Neural crest cell (in vitro differentiated cells): ENCODE data around the gene ARHGAP30. TPM values are rescaled to one million over a fixed set of nuclear protein-coding genes. Genes with fewer than 3 reads are reported as not detected.
A peak's percentile ranks its signal among the peaks of the same experiment; 100 is the strongest.

Experiments
- DNase-seq: peaks from one replicate; pipeline ENCODE4 v3.0.0; 2021; ENCODE audit warnings: low read depth, mixed read lengths, low spot score
- H3K27ac Mint-ChIP-seq: one replicate; pipeline ENCODE4 v1.8.0; 2021; ENCODE audit warnings: mild to moderate bottlenecking, mixed read lengths; ENCODE audit not compliant: unreplicated experiment
- H3K27me3 Mint-ChIP-seq: 2 replicates; pipeline ENCODE4 v1.8.0; 2021; ENCODE audit warnings: low read depth, mild to moderate bottlenecking, mixed read lengths
- H3K36me3 Mint-ChIP-seq: 2 replicates; pipeline ENCODE4 v1.8.0; 2021; ENCODE audit warnings: low read depth, mild to moderate bottlenecking, mixed read lengths
- H3K4me1 Mint-ChIP-seq: 2 replicates; pipeline ENCODE4 v1.8.0; 2021; ENCODE audit warnings: mixed read lengths
- H3K4me3 Mint-ChIP-seq: one replicate; pipeline ENCODE4 v1.8.0; 2021; ENCODE audit warnings: mild to moderate bottlenecking, mixed read lengths
- H3K9me3 Mint-ChIP-seq: 2 replicates; pipeline ENCODE4 v1.8.0; 2021; ENCODE audit warnings: mixed read lengths
- total RNA-seq: library from RNA; stranded (reverse); gene quantifications from 2 replicates; pipeline ENCODE4 v1.2.1, GENCODE V29; 2021
- TF ChIP-seq, protein P1 (sequence below): fragments of 200-600 bp; sonication (generic); conservative IDR thresholded peaks from 2 replicates; pipeline ENCODE4 v1.5.0; 2021; ENCODE audit warnings: antibody characterized with exemption, mild to moderate bottlenecking

Gene ARHGAP30
- total RNA-seq, 1 donor from 2014 or later: not detected

- DNase-seq: no peak
- Mint-ChIP-seq H3K4me3 (no peak overlapping the region), H3K4me1 (no peaks in the 10 kb centered on the region), H3K9me3 (no peaks in the 10 kb centered on the region), H3K27ac (no peak overlapping the region), H3K27me3 (no peaks in the 10 kb centered on the region), H3K36me3 (no peaks in the 10 kb centered on the region)
- TF ChIP-seq, protein P1, sequence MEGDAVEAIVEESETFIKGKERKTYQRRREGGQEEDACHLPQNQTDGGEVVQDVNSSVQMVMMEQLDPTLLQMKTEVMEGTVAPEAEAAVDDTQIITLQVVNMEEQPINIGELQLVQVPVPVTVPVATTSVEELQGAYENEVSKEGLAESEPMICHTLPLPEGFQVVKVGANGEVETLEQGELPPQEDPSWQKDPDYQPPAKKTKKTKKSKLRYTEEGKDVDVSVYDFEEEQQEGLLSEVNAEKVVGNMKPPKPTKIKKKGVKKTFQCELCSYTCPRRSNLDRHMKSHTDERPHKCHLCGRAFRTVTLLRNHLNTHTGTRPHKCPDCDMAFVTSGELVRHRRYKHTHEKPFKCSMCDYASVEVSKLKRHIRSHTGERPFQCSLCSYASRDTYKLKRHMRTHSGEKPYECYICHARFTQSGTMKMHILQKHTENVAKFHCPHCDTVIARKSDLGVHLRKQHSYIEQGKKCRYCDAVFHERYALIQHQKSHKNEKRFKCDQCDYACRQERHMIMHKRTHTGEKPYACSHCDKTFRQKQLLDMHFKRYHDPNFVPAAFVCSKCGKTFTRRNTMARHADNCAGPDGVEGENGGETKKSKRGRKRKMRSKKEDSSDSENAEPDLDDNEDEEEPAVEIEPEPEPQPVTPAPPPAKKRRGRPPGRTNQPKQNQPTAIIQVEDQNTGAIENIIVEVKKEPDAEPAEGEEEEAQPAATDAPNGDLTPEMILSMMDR: no peak
Measured at GRCh38 chr1:161000736-161001480, 68.8 kb downstream of the ARHGAP30 start.

DNA sequence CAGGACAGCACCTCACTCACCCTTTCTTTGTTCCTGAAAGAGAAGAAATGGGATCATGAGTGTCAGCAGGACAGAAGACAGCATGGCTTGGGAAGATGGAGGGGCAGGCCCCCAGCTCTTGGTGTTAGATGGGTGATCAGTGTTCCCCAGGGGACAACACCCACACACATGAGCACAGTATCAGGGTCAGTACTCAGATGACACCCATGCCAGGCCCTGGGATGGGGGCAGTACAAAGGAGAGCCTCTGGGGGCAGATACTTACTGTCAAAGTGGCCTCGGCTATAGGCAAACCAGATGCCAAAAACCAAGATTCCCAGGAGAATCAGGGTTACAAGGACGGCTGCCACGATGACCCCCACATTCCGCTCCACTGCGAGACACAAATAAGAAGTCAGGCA, 70.3 kb downstream of the ARHGAP30 start:
- TF ChIP-seq, protein P1: no peak
- Mint-ChIP-seq H3K27me3 (no peaks in the 10 kb centered on the region), H3K27ac (no peak overlapping the region), H3K9me3 (no peaks in the 10 kb centered on the region), H3K4me1 (no peaks in the 10 kb centered on the region), H3K4me3 (no peak overlapping the region), H3K36me3 (no peaks in the 10 kb centered on the region)
- no peak for DNase-seq

- H3K4me3 Mint-ChIP-seq: no peak overlapping the region
- H3K4me1 Mint-ChIP-seq: no peaks in the 10 kb centered on the region
- no peaks in the 10 kb centered on the region for H3K36me3 Mint-ChIP-seq
- no peaks in the 10 kb centered on the region for H3K27me3 Mint-ChIP-seq
- H3K9me3 Mint-ChIP-seq: no peaks in the 10 kb centered on the region
- DNase-seq: peak; percentile 36
- TF ChIP-seq, protein P1: peak; percentile 64
- no peak overlapping the region for H3K27ac Mint-ChIP-seq
Measured at GRCh38 chr1:160997323-160998038, 72.2 kb downstream of the ARHGAP30 start.

Other genes starting within 250 kb of the ARHGAP30 start
- gene CD244, start 207.0 kb downstream of the ARHGAP30 start, total RNA-seq: not detected in 2 replicates
- gene ITLN1, start 184.7 kb downstream of the ARHGAP30 start, total RNA-seq: not detected in 2 replicates
- 0.35 TPM in 1 of 2 replicates, not detected in the other for gene ITLN2, start 115.1 kb downstream of the ARHGAP30 start, total RNA-seq
- gene F11R, start 48.7 kb downstream of the ARHGAP30 start, total RNA-seq: 3.5 and 6.4 TPM in 2 replicates
- 6.7 and 7.2 TPM in 2 replicates for gene TSTD1, start 30.9 kb downstream of the ARHGAP30 start, total RNA-seq
- gene USF1, start 23.9 kb downstream of the ARHGAP30 start, total RNA-seq: 87.7 and 89.5 TPM in 2 replicates
- gene NECTIN4, start 19.7 kb upstream of the ARHGAP30 start, total RNA-seq: not detected in 2 replicates
- gene KLHDC9, start 28.5 kb upstream of the ARHGAP30 start, total RNA-seq: 8.0 and 9.1 TPM in 2 replicates
- gene PFDN2, start 48.1 kb upstream of the ARHGAP30 start, total RNA-seq: 90.0 and 99.5 TPM in 2 replicates
- gene NIT1, start 48.2 kb upstream of the ARHGAP30 start, total RNA-seq: 48.6 and 53.9 TPM in 2 replicates
- 35.1 and 36.2 TPM in 2 replicates for gene DEDD, start 62.8 kb upstream of the ARHGAP30 start, total RNA-seq
- 77.2 and 80.9 TPM in 2 replicates for gene UFC1, start 84.1 kb upstream of the ARHGAP30 start, total RNA-seq
- gene USP21, start 89.6 kb upstream of the ARHGAP30 start, total RNA-seq: 41.6 and 45.2 TPM in 2 replicates
- gene PPOX, start 96.5 kb upstream of the ARHGAP30 start, total RNA-seq: 48.3 and 48.6 TPM in 2 replicates
- gene B4GALT3, start 107.6 kb upstream of the ARHGAP30 start, total RNA-seq: 50.6 and 53.2 TPM in 2 replicates
- 4.6 and 4.8 TPM in 2 replicates for gene ADAMTS4, start 129.2 kb upstream of the ARHGAP30 start, total RNA-seq
- 106 and 108 TPM in 2 replicates for gene NDUFS2, start 132.5 kb upstream of the ARHGAP30 start, total RNA-seq
- gene FCER1G, start 145.4 kb upstream of the ARHGAP30 start, total RNA-seq: 0.93 and 1.6 TPM in 2 replicates
- gene APOA2, start 153.7 kb upstream of the ARHGAP30 start, total RNA-seq: not detected in 2 replicates
- 17.2 and 17.9 TPM in 2 replicates for gene TOMM40L, start 156.2 kb upstream of the ARHGAP30 start, total RNA-seq
- not detected in 2 replicates for gene NR1I3, start 168.3 kb upstream of the ARHGAP30 start, total RNA-seq
- gene PCP4L1, start 188.9 kb upstream of the ARHGAP30 start, total RNA-seq: 0.16 and 0.20 TPM in 2 replicates
- 50.2 and 51.3 TPM in 2 replicates for gene MPZ, start 240.1 kb upstream of the ARHGAP30 start, total RNA-seq
- 193 and 200 TPM in 2 replicates for gene SDHC, start 244.5 kb upstream of the ARHGAP30 start, total RNA-seq